GM21529 (cell line): ENCODE measurements around the gene GLIS2.
"Not testable (repeated sequence)": the region's sequence is repeated elsewhere in the genome, so short reads cannot be mapped to it uniquely, and the experiment has no call there.

Experiments used
- ATAC-seq: cut with Tn5 transposase; IDR thresholded peaks from one replicate; pipeline ENCODE4 v1.9.1; 2021; ENCODE audit not compliant: unreplicated experiment

Gene GLIS2

GRCh38 chr16:4333714-4334113 is 17.8 kb downstream of the GLIS2 start:
- not testable (repeated sequence) for ATAC-seq

GRCh38 chr16:4334724-4335495 is 19.0 kb downstream of the GLIS2 start:
- ATAC-seq = no peak

- no peak for ATAC-seq
These were observed 21.1 kb downstream of the GLIS2 start for GRCh38 chr16:4336701-4337539.

- ATAC-seq = no peak
These were observed 21.7 kb downstream of the GLIS2 start for GRCh38 chr16:4337540-4338088.

- ATAC-seq = no peak
These were observed 22.3 kb downstream of the GLIS2 start for GRCh38 chr16:4338125-4338582.

GRCh38 chr16:4338712-4339299 is 22.9 kb downstream of the GLIS2 start:
- ATAC-seq = no peak

GRCh38 chr16:4339455-4339854 is 23.6 kb downstream of the GLIS2 start:
- no peak for ATAC-seq

GRCh38 chr16:4339909-4340308 is 24.0 kb downstream of the GLIS2 start:
- ATAC-seq = no peak

GRCh38 chr16:4340443-4340842 is 24.6 kb downstream of the GLIS2 start:
- no peak for ATAC-seq

- no peak for ATAC-seq
These were observed 25.4 kb downstream of the GLIS2 start for GRCh38 chr16:4341250-4341649.

- no peak for ATAC-seq
These were observed 27.2 kb downstream of the GLIS2 start for GRCh38 chr16:4342866-4343744.

GRCh38 chr16:4344300-4344982 is 28.6 kb downstream of the GLIS2 start:
- not testable (repeated sequence) for ATAC-seq

- no peak for ATAC-seq
These were observed 29.3 kb downstream of the GLIS2 start for GRCh38 chr16:4344983-4345835.

GRCh38 chr16:4345836-4346781 is 30.2 kb downstream of the GLIS2 start:
- no peak for ATAC-seq

- no peak for ATAC-seq
These were observed 31.1 kb downstream of the GLIS2 start for GRCh38 chr16:4347010-4347409.

GRCh38 chr16:4347765-4348509 is 32.1 kb downstream of the GLIS2 start:
- no peak for ATAC-seq

GRCh38 chr16:4349332-4349731 is 33.5 kb downstream of the GLIS2 start:
- ATAC-seq = no peak
